IPS DF 6.9 (cell line): Measurements from ENCODE around the gene CACNA2D3.

ENCODE experiments used
- DNase-seq: peaks from one replicate; pipeline ENCODE4 v3.0.0-alpha.2; 2013; ENCODE audit warnings: low read depth, low spot score
- H3K27ac ChIP-seq: one replicate; pipeline ENCODE4 v1.5.1; 2013; ENCODE audit warnings: low read length, control low read depth
- H3K27me3 ChIP-seq: 2 replicates; pipeline ENCODE4 v1.6.1; 2013; ENCODE audit warnings: mild to moderate bottlenecking, low read length; ENCODE audit not compliant: control insufficient read depth, insufficient read depth
- H3K36me3 ChIP-seq: 2 replicates; pipeline ENCODE4 v1.6.1; 2013; ENCODE audit warnings: low read length; ENCODE audit not compliant: control insufficient read depth, insufficient read depth
- H3K4me1 ChIP-seq: 2 replicates; pipeline ENCODE4 v1.6.1; 2013; ENCODE audit warnings: low read length; ENCODE audit not compliant: control insufficient read depth, insufficient read depth
- H3K4me3 ChIP-seq: 2 replicates; pipeline ENCODE4 v1.5.1; 2013; ENCODE audit warnings: mild to moderate bottlenecking, low read length
- H3K9me3 ChIP-seq: 2 replicates; pipeline ENCODE4 v1.6.1; 2013; ENCODE audit warnings: low read length, inconsistent platforms; ENCODE audit not compliant: control insufficient read depth, insufficient read depth
- WGBS: extraction: QIAGEN DNeasy Blood & Tissue Kit; methylation state at CpG from one replicate; pipeline ENCODE4 v1.1.7; 2013; ENCODE audit warnings: mixed read lengths, missing lambda C conversion rate; ENCODE audit not compliant: insufficient read length, insufficient coverage; 5-methylcytosine and 5-hydroxymethylcytosine counted together

The CACNA2D3 gene

DNA sequence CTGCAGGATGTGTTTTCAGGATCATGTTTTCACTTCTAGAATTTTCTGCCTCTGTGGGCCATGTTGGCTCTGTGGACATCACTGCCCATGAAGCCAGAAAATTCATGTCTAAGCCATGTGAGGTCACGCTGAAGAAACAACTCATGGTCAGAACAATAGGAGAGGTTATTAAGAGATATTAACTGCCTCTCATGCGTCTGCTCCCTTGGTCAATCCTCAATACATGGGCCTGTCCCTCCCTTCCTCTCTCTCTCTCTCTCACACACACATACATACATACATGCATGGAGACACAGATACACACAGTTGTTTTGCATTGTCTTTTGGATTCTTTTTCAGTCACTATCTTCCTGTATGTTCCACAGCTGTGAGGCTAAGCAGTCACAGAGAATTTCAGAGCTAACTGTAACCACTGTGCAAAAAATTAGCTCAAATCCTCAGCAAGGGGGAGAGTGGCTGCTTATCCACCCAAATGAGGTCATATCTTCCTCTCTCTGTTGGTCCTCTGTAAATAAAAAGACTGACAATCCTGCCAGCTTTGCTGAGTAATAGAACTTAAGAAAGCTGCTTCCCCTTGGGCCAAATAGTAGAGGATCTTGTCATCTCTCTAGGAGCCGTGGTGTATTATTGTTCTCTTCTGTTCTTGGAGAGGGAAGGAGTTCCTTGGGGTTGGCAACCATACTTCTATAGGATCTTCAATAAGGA lies 759.9 kb downstream of the CACNA2D3 start:
- no peak for DNase-seq
- Histone ChIP-seq H3K36me3 (no peaks in the 10 kb centered on the region), H3K27me3 (no peaks in the 10 kb centered on the region), H3K4me1 (no peaks in the 10 kb centered on the region), H3K4me3 (no peak overlapping the region), H3K9me3 (no peaks in the 10 kb centered on the region), H3K27ac (no peak overlapping the region)
- no CpG with 5 or more reads among the region's 3 CpGs for WGBS

DNA sequence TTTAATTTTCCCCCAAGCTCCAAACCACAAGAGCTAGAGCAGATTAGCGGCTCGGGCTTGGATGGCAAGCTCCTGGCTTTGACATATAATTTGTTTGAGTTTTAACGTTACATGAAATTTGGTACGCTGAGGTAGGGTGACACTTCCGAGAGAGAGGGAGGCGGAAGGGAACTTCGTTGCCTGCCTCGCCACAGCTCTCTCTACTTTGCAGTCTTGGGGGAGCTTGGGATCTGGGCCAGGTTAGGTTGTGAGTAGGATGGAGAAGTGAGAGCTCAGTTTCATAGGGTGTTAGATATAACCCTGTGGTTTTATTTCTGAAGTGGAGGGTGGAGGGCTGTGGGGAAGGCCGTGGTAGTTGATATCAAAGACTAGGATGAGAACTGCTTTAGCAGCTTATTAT lies 765.8 kb downstream of the CACNA2D3 start:
- H3K36me3 ChIP-seq, result no peaks in the 10 kb centered on the region; the same call in 1 of the 2 replicates
- no peaks in the 10 kb centered on the region for H3K4me1 ChIP-seq
- DNase-seq, result no peak
- H3K27me3 ChIP-seq, result no peaks in the 10 kb centered on the region
- WGBS, result no CpG with 5 or more reads among the region's 9 CpGs
- H3K27ac ChIP-seq, result no peak overlapping the region
- H3K9me3 ChIP-seq, result no peaks in the 10 kb centered on the region
- no peak overlapping the region for H3K4me3 ChIP-seq

DNA sequence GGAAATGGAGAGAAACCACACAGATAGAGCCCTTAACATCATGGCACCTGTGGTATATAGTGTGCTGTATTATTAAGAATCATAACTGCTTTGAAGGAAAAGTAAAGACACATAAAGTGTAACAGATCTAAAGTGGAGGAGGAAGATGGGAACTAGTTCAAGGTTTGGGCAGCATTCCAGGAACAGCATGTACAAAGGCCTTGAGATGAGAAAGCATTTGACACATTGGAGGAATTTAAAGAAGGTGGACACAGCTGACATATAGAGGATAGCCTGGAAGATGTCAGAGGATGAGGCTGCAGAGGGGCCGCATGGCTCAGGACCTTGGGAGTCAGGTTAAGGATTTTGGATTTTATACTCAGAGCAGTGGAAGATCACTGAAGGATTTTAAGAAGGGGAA lies 766.5 kb downstream of the CACNA2D3 start:
- H3K27ac ChIP-seq, result no peak overlapping the region
- no peaks in the 10 kb centered on the region; the same call in 1 of the 2 replicates for H3K36me3 ChIP-seq
- WGBS, result no CpG with 5 or more reads among the region's 1 CpG
- no peaks in the 10 kb centered on the region for H3K27me3 ChIP-seq
- no peaks in the 10 kb centered on the region for H3K9me3 ChIP-seq
- DNase-seq, result no peak
- no peaks in the 10 kb centered on the region for H3K4me1 ChIP-seq
- H3K4me3 ChIP-seq, result no peak overlapping the region

DNA sequence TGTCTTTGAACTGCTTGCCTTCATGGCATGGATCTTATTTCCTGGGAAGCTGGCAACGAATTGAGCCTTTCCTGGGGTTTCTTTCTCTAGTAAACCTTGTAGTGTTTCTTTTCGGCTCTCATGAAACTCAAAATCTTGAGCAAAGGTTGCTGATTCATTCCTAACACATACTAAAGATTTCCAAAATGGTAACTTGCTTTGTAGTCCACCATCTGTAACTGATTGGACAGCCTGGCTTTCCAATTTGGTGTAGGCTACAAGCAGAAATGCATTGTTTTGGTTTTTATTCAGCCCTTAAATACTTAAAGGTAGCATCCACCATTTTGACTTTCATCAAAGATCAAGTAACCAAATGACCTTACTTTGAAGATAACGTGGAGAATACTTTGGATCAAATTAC lies 767.4 kb downstream of the CACNA2D3 start:
- H3K9me3 ChIP-seq, result no peaks in the 10 kb centered on the region
- H3K4me1 ChIP-seq, result no peaks in the 10 kb centered on the region
- no peaks in the 10 kb centered on the region; the same call in 1 of the 2 replicates for H3K36me3 ChIP-seq
- H3K27ac ChIP-seq, result no peak overlapping the region
- WGBS, result no CpG with 5 or more reads among the region's 3 CpGs
- no peak overlapping the region for H3K4me3 ChIP-seq
- H3K27me3 ChIP-seq, result no peaks in the 10 kb centered on the region
- no peak for DNase-seq

DNA sequence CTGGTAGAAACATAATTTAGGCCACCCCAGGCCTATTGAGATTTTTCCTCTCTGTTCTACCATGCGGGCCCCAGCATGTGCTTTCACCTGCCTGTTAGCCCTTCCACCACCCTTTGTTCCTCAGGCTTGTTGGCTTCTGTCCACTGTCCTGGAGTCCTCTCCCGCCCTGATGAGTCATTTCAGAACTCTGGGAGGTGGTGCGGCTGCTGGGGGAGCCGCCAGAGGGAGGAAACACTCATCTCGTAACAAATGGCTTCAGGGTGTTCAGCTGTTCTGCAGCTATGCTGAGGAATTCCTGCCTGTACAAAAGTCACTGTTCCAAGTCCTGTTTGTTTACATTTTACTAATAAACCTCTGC lies 769.2 kb downstream of the CACNA2D3 start:
- DNase-seq, result no peak
- no CpG with 5 or more reads among the region's 5 CpGs for WGBS
- Histone ChIP-seq H3K4me3 (no peak overlapping the region), H3K4me1 (no peaks in the 10 kb centered on the region), H3K27ac (no peak overlapping the region), H3K27me3 (no peaks in the 10 kb centered on the region), H3K9me3 (no peaks in the 10 kb centered on the region), H3K36me3 (no peaks in the 10 kb centered on the region; the same call in 1 of the 2 replicates)

DNA sequence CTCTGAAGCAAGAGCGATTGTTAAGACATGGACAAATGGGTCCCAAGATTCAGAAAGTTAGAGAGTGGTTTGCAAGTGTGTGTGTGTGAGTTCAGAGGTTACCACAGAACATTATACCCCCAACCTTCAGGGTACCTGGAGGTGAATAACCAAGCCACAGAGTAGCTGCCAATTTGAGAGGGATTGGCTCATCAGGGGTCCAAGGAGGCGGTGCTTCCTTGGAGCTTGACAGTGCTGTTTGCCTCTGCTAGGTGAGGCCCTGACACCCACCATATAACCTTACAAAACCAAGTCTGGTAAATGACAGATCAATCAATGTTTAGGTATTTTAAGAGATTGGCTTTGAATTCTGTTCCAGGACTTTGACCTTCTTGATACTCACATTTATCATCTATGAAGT lies 769.8 kb downstream of the CACNA2D3 start:
- no peaks in the 10 kb centered on the region; the same call in 1 of the 2 replicates for H3K36me3 ChIP-seq
- no peak for DNase-seq
- no peaks in the 10 kb centered on the region for H3K4me1 ChIP-seq
- H3K27ac ChIP-seq, result no peak overlapping the region
- no peaks in the 10 kb centered on the region for H3K27me3 ChIP-seq
- H3K9me3 ChIP-seq, result no peaks in the 10 kb centered on the region
- no CpG with 5 or more reads among the region's 2 CpGs for WGBS
- no peak overlapping the region for H3K4me3 ChIP-seq

DNA sequence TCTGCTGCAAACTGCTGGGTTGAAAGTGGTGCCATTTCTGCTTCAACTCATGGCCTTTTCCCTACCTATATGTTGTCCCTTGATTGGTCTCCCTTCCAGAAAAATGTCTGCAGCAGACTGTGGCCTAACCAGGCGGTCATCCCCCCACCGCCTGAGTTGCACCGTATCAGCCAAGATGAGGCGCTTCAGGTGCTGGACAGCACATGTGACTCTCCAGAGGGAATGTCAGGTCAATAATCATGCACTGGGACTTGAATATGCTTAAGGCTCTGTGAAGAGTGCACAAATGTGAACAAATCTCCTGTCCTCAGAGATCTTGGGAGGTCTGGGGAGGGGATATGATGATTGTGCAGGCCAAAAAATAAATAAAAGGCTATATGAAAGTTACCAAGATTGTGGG lies 773.3 kb downstream of the CACNA2D3 start:
- Histone ChIP-seq H3K36me3 (no peaks in the 10 kb centered on the region), H3K4me3 (no peak overlapping the region), H3K27ac (no peak overlapping the region), H3K4me1 (no peaks in the 10 kb centered on the region), H3K9me3 (no peaks in the 10 kb centered on the region), H3K27me3 (no peaks in the 10 kb centered on the region)
- no CpG with 5 or more reads among the region's 4 CpGs for WGBS
- DNase-seq, result no peak

DNA sequence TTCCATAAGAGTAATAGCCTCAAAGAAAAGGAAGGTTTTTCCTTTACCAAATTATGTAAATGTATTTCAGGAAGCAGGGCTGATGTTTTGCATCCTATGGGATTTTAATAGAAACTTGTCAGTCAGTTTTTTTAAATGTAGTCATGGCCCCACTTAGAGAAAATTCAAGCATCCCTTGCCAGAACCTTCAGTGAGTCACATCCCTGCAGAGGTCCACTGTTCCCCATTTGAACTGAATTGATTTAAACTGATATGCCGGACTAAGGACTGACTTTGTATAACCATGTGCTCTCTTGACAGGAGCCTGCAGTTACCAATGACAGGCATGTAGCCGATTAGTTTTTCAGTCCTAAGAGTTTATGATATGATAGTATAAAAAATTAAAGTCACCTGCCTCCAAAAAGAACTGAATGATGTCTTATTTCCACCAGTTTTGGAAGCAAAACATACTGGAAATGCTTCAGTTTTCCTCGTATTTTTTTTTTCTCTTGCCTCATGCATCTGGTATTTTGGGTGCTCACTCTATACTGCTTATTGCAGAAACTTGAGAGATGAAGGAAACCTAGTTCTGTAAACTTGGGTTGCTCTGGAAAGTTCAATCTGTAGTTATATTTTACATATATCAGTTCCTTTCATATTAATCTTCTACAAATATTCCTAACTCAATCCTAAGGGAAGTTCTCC lies 774.8 kb downstream of the CACNA2D3 start:
- Histone ChIP-seq H3K36me3 (no peaks in the 10 kb centered on the region), H3K9me3 (no peaks in the 10 kb centered on the region), H3K4me3 (no peak overlapping the region), H3K4me1 (no peaks in the 10 kb centered on the region), H3K27ac (no peak overlapping the region), H3K27me3 (no peaks in the 10 kb centered on the region)
- no CpG with 5 or more reads among the region's 3 CpGs for WGBS
- DNase-seq, result no peak

DNA sequence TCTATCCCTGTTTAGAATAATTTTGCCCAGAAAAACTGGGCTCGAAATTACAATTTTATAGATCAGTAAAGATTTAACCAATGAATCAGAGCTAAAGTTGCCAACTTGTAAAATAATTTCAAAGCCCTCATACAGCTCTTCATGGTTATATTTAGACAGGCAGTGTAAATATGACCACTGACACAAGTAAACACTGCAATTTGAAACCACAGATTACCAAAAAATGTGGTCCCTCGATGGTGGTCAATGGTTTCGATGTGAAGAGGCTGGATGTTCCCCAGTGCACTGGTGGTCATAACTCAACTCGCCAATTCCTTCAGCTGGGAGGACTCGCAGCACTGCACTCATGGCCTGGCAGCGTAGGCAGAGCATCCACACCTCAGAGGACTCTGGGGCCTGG lies 776.9 kb downstream of the CACNA2D3 start:
- Histone ChIP-seq H3K36me3 (no peaks in the 10 kb centered on the region), H3K27me3 (no peaks in the 10 kb centered on the region), H3K4me3 (no peak overlapping the region), H3K27ac (no peak overlapping the region), H3K4me1 (no peaks in the 10 kb centered on the region), H3K9me3 (no peaks in the 10 kb centered on the region)
- no CpG with 5 or more reads among the region's 6 CpGs for WGBS
- DNase-seq, result no peak

DNA sequence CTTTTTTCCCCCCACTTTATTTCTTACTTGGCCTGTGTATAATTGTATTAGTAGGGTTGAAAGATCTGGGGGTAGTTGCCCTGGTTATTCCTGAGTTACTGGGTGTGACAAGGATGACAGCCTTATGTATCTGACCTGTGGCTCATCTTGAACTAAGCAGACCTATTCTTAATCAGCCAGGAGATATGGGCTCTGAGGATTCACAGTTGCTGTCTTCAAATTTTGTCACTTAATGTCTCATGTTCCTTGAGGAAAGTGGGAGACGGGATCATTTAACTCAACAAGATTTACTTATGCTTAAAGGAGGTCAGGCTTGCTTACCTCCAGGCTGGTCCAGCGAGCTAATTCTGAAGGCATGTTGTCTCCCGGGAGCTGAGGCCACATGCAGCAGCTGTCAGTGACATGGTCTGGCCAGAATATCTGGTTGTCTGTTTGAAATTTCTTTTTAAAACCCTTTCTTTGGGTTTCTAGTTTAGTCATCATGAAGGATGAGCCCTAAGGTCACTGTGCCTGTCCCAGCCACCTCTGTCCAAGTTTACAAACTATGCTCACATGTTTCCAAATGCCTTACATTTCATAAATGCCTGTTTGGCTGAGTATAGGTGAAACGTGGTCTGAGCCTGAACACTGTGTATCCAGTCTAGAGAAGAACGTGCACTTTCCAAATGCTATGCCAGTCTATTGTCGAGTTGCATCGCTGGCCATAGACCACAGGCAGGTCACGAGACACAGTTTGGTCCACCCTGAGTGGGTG lies 778.7 kb downstream of the CACNA2D3 start:
- Histone ChIP-seq H3K36me3 (no peaks in the 10 kb centered on the region), H3K27ac (no peak overlapping the region), H3K4me1 (no peaks in the 10 kb centered on the region), H3K4me3 (no peak overlapping the region), H3K27me3 (no peaks in the 10 kb centered on the region), H3K9me3 (no peaks in the 10 kb centered on the region)
- WGBS, result no CpG with 5 or more reads among the region's 8 CpGs
- DNase-seq, result no peak
